Dendritic cell treated with granulocyte-macrophage colony-stimulating factor and Interleukin-4, amounts not matched to agents 40 ng/mL and 50 ng/mL, for 4 days (primary cell): Measurements from ENCODE around the gene DCUN1D4.
"Not testable (repeated sequence)": the region's sequence is repeated elsewhere in the genome, so short reads cannot be mapped to it uniquely, and the experiment has no call there.

Source experiments
- H3K27ac Mint-ChIP-seq: one replicate; pipeline ENCODE4 v1.8.0; 2022; ENCODE audit warnings: mild to moderate bottlenecking, mixed read lengths
- H3K27me3 Mint-ChIP-seq: one replicate; pipeline ENCODE4 v1.8.0; 2022; ENCODE audit warnings: mild to moderate bottlenecking, mixed read lengths
- H3K36me3 Mint-ChIP-seq: one replicate; pipeline ENCODE4 v1.8.0; 2022; ENCODE audit warnings: low read depth, mixed read lengths
- H3K4me1 Mint-ChIP-seq: one replicate; pipeline ENCODE4 v1.8.0; 2022; ENCODE audit warnings: low read depth, mixed read lengths
- H3K4me3 Mint-ChIP-seq: one replicate; pipeline ENCODE4 v1.8.0; 2022; ENCODE audit warnings: mild to moderate bottlenecking, moderate library complexity, mixed read lengths
- H3K9me3 Mint-ChIP-seq: one replicate; pipeline ENCODE4 v1.8.0; 2022; ENCODE audit warnings: mixed read lengths
- intact Hi-C: fragments of 100-400 bp; cut with micrococcal nuclease; formaldehyde crosslinking; loops from one replicate; pipeline ENCODE4 v1.15.0; 2022

DCUN1D4 gene

GRCh38 chr4:51890760-51891159, 47.8 kb downstream of the DCUN1D4 start:
- intact Hi-C loops: no loop called here
- Mint-ChIP-seq H3K27me3 (no peaks in the 10 kb centered on the region), H3K27ac (no peak overlapping the region), H3K4me3 (no peak overlapping the region), H3K4me1 (no peaks in the 10 kb centered on the region), H3K36me3 (peaks cover 45% of the 10 kb centered on the region), H3K9me3 (no peaks in the 10 kb centered on the region)

GRCh38 chr4:51893402-51893801, 50.4 kb downstream of the DCUN1D4 start:
- H3K27ac Mint-ChIP-seq, H3K27me3 Mint-ChIP-seq, intact Hi-C loops, H3K4me3 Mint-ChIP-seq, H3K9me3 Mint-ChIP-seq: not testable (repeated sequence)
- Mint-ChIP-seq H3K4me1 (peaks cover 10% of the 10 kb centered on the region), H3K36me3 (peaks cover 40% of the 10 kb centered on the region)

GRCh38 chr4:51894059-51894645, 51.2 kb downstream of the DCUN1D4 start:
- no peak overlapping the region for H3K4me3 Mint-ChIP-seq
- intact Hi-C loops: no loop called here
- no peaks in the 10 kb centered on the region for H3K9me3 Mint-ChIP-seq
- no peak overlapping the region for H3K27ac Mint-ChIP-seq
- peaks cover 41% of the 10 kb centered on the region for H3K36me3 Mint-ChIP-seq
- H3K4me1 Mint-ChIP-seq: peaks cover 10% of the 10 kb centered on the region
- H3K27me3 Mint-ChIP-seq: no peaks in the 10 kb centered on the region

GRCh38 chr4:51895158-51895557, 52.2 kb downstream of the DCUN1D4 start:
- H3K36me3 Mint-ChIP-seq: peaks cover 45% of the 10 kb centered on the region
- H3K4me3 Mint-ChIP-seq: no peak overlapping the region
- no peaks in the 10 kb centered on the region for H3K9me3 Mint-ChIP-seq
- intact Hi-C loops: loop anchor here (5.0 kb wide), 1 partner anchor 53 kb away; the partner anchor contains the start of gene DCUN1D4
- H3K4me1 Mint-ChIP-seq: peaks cover 10% of the 10 kb centered on the region
- H3K27ac Mint-ChIP-seq: no peak overlapping the region
- H3K27me3 Mint-ChIP-seq: no peaks in the 10 kb centered on the region

- Mint-ChIP-seq H3K4me3 (no peak overlapping the region), H3K27me3 (no peaks in the 10 kb centered on the region), H3K9me3 (no peaks in the 10 kb centered on the region), H3K4me1 (peaks cover 14% of the 10 kb centered on the region), H3K36me3 (peaks cover 41% of the 10 kb centered on the region), H3K27ac (no peak overlapping the region)
- intact Hi-C loops: loop anchor here (2.0 to 5.0 kb wide), 2 partner anchors 54 to 131 kb away; partner anchors contain the start of gene DCUN1D4
Observed at GRCh38 chr4:51895816-51896408, 53.0 kb downstream of the DCUN1D4 start.

GRCh38 chr4:51901363-51901762, 58.4 kb downstream of the DCUN1D4 start:
- intact Hi-C loops: no loop called here
- no peak overlapping the region for H3K27ac Mint-ChIP-seq
- H3K27me3 Mint-ChIP-seq: no peaks in the 10 kb centered on the region
- peaks cover 61% of the 10 kb centered on the region for H3K36me3 Mint-ChIP-seq
- H3K4me1 Mint-ChIP-seq: peaks cover 33% of the 10 kb centered on the region
- H3K4me3 Mint-ChIP-seq: no peak overlapping the region
- H3K9me3 Mint-ChIP-seq: no peaks in the 10 kb centered on the region

GRCh38 chr4:51906167-51906958, 63.4 kb downstream of the DCUN1D4 start:
- Mint-ChIP-seq H3K27me3 (no peaks in the 10 kb centered on the region), H3K9me3 (no peaks in the 10 kb centered on the region), H3K36me3 (peaks cover 56% of the 10 kb centered on the region), H3K27ac (peak overlapping the region; percentile 28), H3K4me3 (no peak overlapping the region), H3K4me1 (peaks cover 21% of the 10 kb centered on the region)
- intact Hi-C loops: no loop called here

GRCh38 chr4:51907006-51907669, 64.2 kb downstream of the DCUN1D4 start:
- intact Hi-C loops: no loop called here
- no peak overlapping the region for H3K4me3 Mint-ChIP-seq
- no peak overlapping the region for H3K27ac Mint-ChIP-seq
- no peaks in the 10 kb centered on the region for H3K27me3 Mint-ChIP-seq
- peaks cover 19% of the 10 kb centered on the region for H3K4me1 Mint-ChIP-seq
- peaks cover 57% of the 10 kb centered on the region for H3K36me3 Mint-ChIP-seq
- no peaks in the 10 kb centered on the region for H3K9me3 Mint-ChIP-seq

- no peaks in the 10 kb centered on the region for H3K27me3 Mint-ChIP-seq
- peaks cover 19% of the 10 kb centered on the region for H3K4me1 Mint-ChIP-seq
- H3K36me3 Mint-ChIP-seq: peaks cover 57% of the 10 kb centered on the region
- H3K9me3 Mint-ChIP-seq: no peaks in the 10 kb centered on the region
- intact Hi-C loops: no loop called here
- no peak overlapping the region for H3K4me3 Mint-ChIP-seq
- H3K27ac Mint-ChIP-seq: no peak overlapping the region
Observed at GRCh38 chr4:51909236-51909703, 66.3 kb downstream of the DCUN1D4 start.

- Mint-ChIP-seq H3K9me3 (no peaks in the 10 kb centered on the region), H3K27me3 (no peaks in the 10 kb centered on the region), H3K4me1 (no peaks in the 10 kb centered on the region)
Observed at GRCh38 chr4:51918251-51918650, 75.3 kb downstream of the DCUN1D4 start.

GRCh38 chr4:51923343-51923742, 80.4 kb downstream of the DCUN1D4 start:
- Mint-ChIP-seq H3K36me3 (peaks cover under 1% of the 10 kb centered on the region), H3K9me3 (no peaks in the 10 kb centered on the region), H3K27ac (no peak overlapping the region), H3K27me3 (no peaks in the 10 kb centered on the region), H3K4me3 (no peak overlapping the region), H3K4me1 (no peaks in the 10 kb centered on the region)
- intact Hi-C loops: no loop called here

More at GRCh38 chr4:51918251-51918650, 75.3 kb downstream of the DCUN1D4 start:
- peaks cover 25% of the 10 kb centered on the region for H3K36me3 Mint-ChIP-seq
- no peak overlapping the region for H3K4me3 Mint-ChIP-seq
- H3K27ac Mint-ChIP-seq: no peak overlapping the region
- intact Hi-C loops: no loop called here

- Mint-ChIP-seq H3K4me1 (no peaks in the 10 kb centered on the region), H3K27me3 (no peaks in the 10 kb centered on the region), H3K4me3 (no peak overlapping the region), H3K36me3 (no peaks in the 10 kb centered on the region), H3K9me3 (no peaks in the 10 kb centered on the region), H3K27ac (no peak overlapping the region)
- intact Hi-C loops: no loop called here
Observed at GRCh38 chr4:51925307-51925706, 82.4 kb downstream of the DCUN1D4 start.

GRCh38 chr4:51930557-51930956, 87.6 kb downstream of the DCUN1D4 start:
- H3K27me3 Mint-ChIP-seq: no peaks in the 10 kb centered on the region
- no peaks in the 10 kb centered on the region for H3K4me1 Mint-ChIP-seq
- H3K9me3 Mint-ChIP-seq: no peaks in the 10 kb centered on the region
- H3K27ac Mint-ChIP-seq: no peak overlapping the region
- no peaks in the 10 kb centered on the region for H3K36me3 Mint-ChIP-seq
- intact Hi-C loops: no loop called here
- H3K4me3 Mint-ChIP-seq: no peak overlapping the region

- intact Hi-C loops: no loop called here
- Mint-ChIP-seq H3K27me3 (no peaks in the 10 kb centered on the region), H3K9me3 (no peaks in the 10 kb centered on the region), H3K4me1 (no peaks in the 10 kb centered on the region), H3K4me3 (no peak overlapping the region), H3K36me3 (no peaks in the 10 kb centered on the region), H3K27ac (no peak overlapping the region)
Observed at GRCh38 chr4:51931461-51931860, 88.5 kb downstream of the DCUN1D4 start.
